Panc1 (cell line): ENCODE measurements around the gene COL13A1.

Source experiments
- CTCF ChIP-seq: fragments of 450-650 bp; IDR thresholded peaks from 2 replicates; pipeline ENCODE4 v1.5.1; 2017; ENCODE audit warnings: mild to moderate bottlenecking
- SIN3A ChIP-seq: IDR thresholded peaks from 2 replicates; pipeline ENCODE4 v1.6.1; 2012; ENCODE audit warnings: low read depth, mild to moderate bottlenecking, low read length, moderate library complexity, borderline replicate concordance; ENCODE audit not compliant: insufficient read depth
- TF ChIP-seq, protein P1 (sequence below), 2 experiments: IDR thresholded peaks; 2 replicates each; pipeline ENCODE4 v1.6.1; 2011 to 2012; ENCODE audit warnings: low read depth in 2 of 2, control low read depth in 1 of 2, low read length in 1 of 2, mild to moderate bottlenecking in 1 of 2, moderate library complexity in 1 of 2; ENCODE audit not compliant: insufficient read depth in 1 of 2

DNA sequence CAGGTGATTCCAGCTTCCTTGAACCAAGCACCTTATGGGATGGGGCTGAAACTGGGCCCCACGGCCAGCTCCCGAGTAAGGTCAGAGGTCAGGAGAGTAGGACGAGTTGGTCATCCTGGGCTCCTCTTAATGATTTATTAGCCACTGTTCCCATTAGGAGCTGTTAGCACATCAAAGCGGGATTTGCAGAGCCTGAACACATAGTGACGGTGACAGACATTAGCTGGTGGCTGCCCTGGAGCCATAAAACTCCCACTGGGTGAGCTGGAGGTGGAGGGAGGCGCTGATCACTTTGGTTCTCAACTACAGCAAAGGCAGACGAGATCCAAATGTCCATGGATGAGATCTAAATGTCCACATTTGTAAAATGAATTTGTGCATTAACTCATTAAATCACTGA lies 48.1 kb downstream of the COL13A1 start:
- TF ChIP-seq SIN3A: no peak
- no peak for TF ChIP-seq CTCF
- TF ChIP-seq, protein P1, sequence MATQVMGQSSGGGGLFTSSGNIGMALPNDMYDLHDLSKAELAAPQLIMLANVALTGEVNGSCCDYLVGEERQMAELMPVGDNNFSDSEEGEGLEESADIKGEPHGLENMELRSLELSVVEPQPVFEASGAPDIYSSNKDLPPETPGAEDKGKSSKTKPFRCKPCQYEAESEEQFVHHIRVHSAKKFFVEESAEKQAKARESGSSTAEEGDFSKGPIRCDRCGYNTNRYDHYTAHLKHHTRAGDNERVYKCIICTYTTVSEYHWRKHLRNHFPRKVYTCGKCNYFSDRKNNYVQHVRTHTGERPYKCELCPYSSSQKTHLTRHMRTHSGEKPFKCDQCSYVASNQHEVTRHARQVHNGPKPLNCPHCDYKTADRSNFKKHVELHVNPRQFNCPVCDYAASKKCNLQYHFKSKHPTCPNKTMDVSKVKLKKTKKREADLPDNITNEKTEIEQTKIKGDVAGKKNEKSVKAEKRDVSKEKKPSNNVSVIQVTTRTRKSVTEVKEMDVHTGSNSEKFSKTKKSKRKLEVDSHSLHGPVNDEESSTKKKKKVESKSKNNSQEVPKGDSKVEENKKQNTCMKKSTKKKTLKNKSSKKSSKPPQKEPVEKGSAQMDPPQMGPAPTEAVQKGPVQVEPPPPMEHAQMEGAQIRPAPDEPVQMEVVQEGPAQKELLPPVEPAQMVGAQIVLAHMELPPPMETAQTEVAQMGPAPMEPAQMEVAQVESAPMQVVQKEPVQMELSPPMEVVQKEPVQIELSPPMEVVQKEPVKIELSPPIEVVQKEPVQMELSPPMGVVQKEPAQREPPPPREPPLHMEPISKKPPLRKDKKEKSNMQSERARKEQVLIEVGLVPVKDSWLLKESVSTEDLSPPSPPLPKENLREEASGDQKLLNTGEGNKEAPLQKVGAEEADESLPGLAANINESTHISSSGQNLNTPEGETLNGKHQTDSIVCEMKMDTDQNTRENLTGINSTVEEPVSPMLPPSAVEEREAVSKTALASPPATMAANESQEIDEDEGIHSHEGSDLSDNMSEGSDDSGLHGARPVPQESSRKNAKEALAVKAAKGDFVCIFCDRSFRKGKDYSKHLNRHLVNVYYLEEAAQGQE (IDR thresholded peaks at IDR 0.05; ENCODE audit: insufficient read depth in 1 of 2, low read depth in 2 of 2, low read length in 1 of 2): no peak
